KMS-11 (cell line): ENCODE results near the gene RFX8.

Experiments used
- H2AFZ ChIP-seq: fragments of 200-600 bp; sonication (generic); 2 replicates; pipeline ENCODE4 v1.6.1; 2016; ENCODE audit warnings: antibody characterized with exemption, mixed run types, low read depth
- H3K27ac ChIP-seq: fragments of 200-600 bp; sonication (generic); 2 replicates; pipeline ENCODE4 v1.6.1; 2016; ENCODE audit warnings: mild to moderate bottlenecking, mixed run types
- H3K27me3 ChIP-seq: fragments of 200-600 bp; sonication (generic); 2 replicates; pipeline ENCODE4 v1.6.1; 2017; ENCODE audit warnings: mild to moderate bottlenecking, low read depth, mixed run types, moderate library complexity; ENCODE audit not compliant: insufficient read depth
- H3K36me3 ChIP-seq: fragments of 200-600 bp; sonication (generic); 2 replicates; pipeline ENCODE4 v1.6.1; 2017; ENCODE audit warnings: mild to moderate bottlenecking, mixed run types; ENCODE audit not compliant: insufficient read depth
- H3K4me1 ChIP-seq: fragments of 200-600 bp; sonication (generic); 2 replicates; pipeline ENCODE4 v1.6.1; 2016; ENCODE audit warnings: mild to moderate bottlenecking, low read depth, mixed run types; ENCODE audit not compliant: poor library complexity, severe bottlenecking
- H3K4me2 ChIP-seq: fragments of 200-600 bp; sonication (generic); 2 replicates; pipeline ENCODE4 v1.7.0; 2016; ENCODE audit warnings: mild to moderate bottlenecking, mixed run types
- H3K4me3 ChIP-seq: fragments of 200-600 bp; sonication (generic); IDR thresholded peaks from 2 replicates; pipeline ENCODE4 v1.6.1; 2017; ENCODE audit warnings: low read depth, low read length, mixed read lengths; ENCODE audit not compliant: insufficient read depth
- H3K79me2 ChIP-seq: fragments of 200-600 bp; sonication (generic); 2 replicates; pipeline ENCODE4 v1.6.1; 2016; ENCODE audit warnings: low read depth, mixed run types; ENCODE audit not compliant: insufficient read depth
- H3K9ac ChIP-seq: fragments of 200-600 bp; sonication (generic); 2 replicates; pipeline ENCODE4 v1.6.1; 2016; ENCODE audit warnings: mild to moderate bottlenecking, mixed run types
- H4K20me1 ChIP-seq: fragments of 200-600 bp; sonication (generic); 2 replicates; pipeline ENCODE4 v1.6.1; 2016; ENCODE audit warnings: mild to moderate bottlenecking, mixed run types; ENCODE audit not compliant: insufficient read depth
- TF ChIP-seq, protein P1 (sequence below): fragments of 200-600 bp; sonication (generic); conservative IDR thresholded peaks from 2 replicates; pipeline ENCODE4 v1.6.1; 2017; ENCODE audit warnings: low read depth, mild to moderate bottlenecking, antibody characterized with exemption, low read length, moderate library complexity, mixed read lengths

The RFX8 gene

DNA sequence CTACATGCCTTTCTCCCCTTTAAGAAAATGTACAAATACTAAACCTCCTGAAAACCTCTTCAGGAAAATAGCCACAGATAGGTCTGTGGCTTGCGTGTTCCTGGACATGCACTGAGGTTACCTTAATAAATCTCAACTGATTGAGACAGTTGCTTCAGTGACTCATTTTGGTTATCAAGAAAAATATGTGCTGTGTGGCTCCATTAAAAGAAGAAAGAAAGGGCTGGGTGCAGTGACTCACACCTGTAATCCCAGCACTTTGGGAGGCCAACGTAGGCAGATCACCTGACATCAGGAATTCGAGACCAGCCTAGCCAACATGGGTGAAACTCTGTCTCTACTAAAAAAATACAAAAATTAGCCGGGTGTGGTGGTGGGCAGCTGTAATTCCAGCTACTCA, 114.7 kb downstream of the RFX8 start:
- H3K4me2 ChIP-seq: no peak overlapping the region

GRCh38 chr2:101359410-101359954, 115.4 kb downstream of the RFX8 start:
- no peaks in the 10 kb centered on the region for H3K4me1 ChIP-seq
- H3K4me3 ChIP-seq: no peak overlapping the region
- no peak overlapping the region for H3K4me2 ChIP-seq
- TF ChIP-seq, protein P1, sequence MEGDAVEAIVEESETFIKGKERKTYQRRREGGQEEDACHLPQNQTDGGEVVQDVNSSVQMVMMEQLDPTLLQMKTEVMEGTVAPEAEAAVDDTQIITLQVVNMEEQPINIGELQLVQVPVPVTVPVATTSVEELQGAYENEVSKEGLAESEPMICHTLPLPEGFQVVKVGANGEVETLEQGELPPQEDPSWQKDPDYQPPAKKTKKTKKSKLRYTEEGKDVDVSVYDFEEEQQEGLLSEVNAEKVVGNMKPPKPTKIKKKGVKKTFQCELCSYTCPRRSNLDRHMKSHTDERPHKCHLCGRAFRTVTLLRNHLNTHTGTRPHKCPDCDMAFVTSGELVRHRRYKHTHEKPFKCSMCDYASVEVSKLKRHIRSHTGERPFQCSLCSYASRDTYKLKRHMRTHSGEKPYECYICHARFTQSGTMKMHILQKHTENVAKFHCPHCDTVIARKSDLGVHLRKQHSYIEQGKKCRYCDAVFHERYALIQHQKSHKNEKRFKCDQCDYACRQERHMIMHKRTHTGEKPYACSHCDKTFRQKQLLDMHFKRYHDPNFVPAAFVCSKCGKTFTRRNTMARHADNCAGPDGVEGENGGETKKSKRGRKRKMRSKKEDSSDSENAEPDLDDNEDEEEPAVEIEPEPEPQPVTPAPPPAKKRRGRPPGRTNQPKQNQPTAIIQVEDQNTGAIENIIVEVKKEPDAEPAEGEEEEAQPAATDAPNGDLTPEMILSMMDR: no peak
- H3K9ac ChIP-seq: no peak overlapping the region
- H2AFZ ChIP-seq: no peak overlapping the region
- H3K27me3 ChIP-seq: no peaks in the 10 kb centered on the region
- H3K27ac ChIP-seq: no peak overlapping the region
- H4K20me1 ChIP-seq: no peaks in the 10 kb centered on the region
- H3K36me3 ChIP-seq: no peaks in the 10 kb centered on the region
- no peaks in the 10 kb centered on the region for H3K79me2 ChIP-seq

More for the DNA sequence above, 114.7 kb downstream of the RFX8 start:
- TF ChIP-seq, protein P1: no peak
- Histone ChIP-seq H2AFZ (no peak overlapping the region), H3K4me3 (no peak overlapping the region), H3K27me3 (no peaks in the 10 kb centered on the region), H4K20me1 (no peaks in the 10 kb centered on the region), H3K36me3 (no peaks in the 10 kb centered on the region), H3K27ac (no peak overlapping the region), H3K4me1 (no peaks in the 10 kb centered on the region), H3K79me2 (no peaks in the 10 kb centered on the region), H3K9ac (no peak overlapping the region)

- TF ChIP-seq, protein P1: no peak
- Histone ChIP-seq H4K20me1 (no peaks in the 10 kb centered on the region), H3K36me3 (no peaks in the 10 kb centered on the region), H3K4me3 (no peak overlapping the region), H3K79me2 (no peaks in the 10 kb centered on the region), H3K27ac (no peak overlapping the region), H3K27me3 (no peaks in the 10 kb centered on the region), H2AFZ (no peak overlapping the region), H3K9ac (no peak overlapping the region), H3K4me1 (no peaks in the 10 kb centered on the region), H3K4me2 (no peak overlapping the region)
These were observed 117.5 kb downstream of the RFX8 start for GRCh38 chr2:101357376-101357775.

GRCh38 chr2:101356521-101356920, 118.4 kb downstream of the RFX8 start:
- Histone ChIP-seq H3K4me3 (no peak overlapping the region), H2AFZ (no peak overlapping the region), H3K4me2 (no peak overlapping the region), H3K4me1 (no peaks in the 10 kb centered on the region), H3K27ac (no peak overlapping the region), H3K36me3 (no peaks in the 10 kb centered on the region), H3K27me3 (no peaks in the 10 kb centered on the region), H4K20me1 (no peaks in the 10 kb centered on the region), H3K9ac (no peak overlapping the region), H3K79me2 (no peaks in the 10 kb centered on the region)
- TF ChIP-seq, protein P1: no peak
